GM18499 (cell line): ENCODE data around the gene UPF2.

ENCODE experiments used
- ATAC-seq: cut with Tn5 transposase; IDR thresholded peaks from one replicate; pipeline ENCODE4 v1.9.1; 2021; ENCODE audit warnings: moderate number of reproducible peaks; ENCODE audit not compliant: insufficient read depth, unreplicated experiment

The UPF2 gene

GRCh38 chr10:11913079-11913641 is 129.4 kb downstream of the UPF2 start:
- ATAC-seq, result no peak

- no peak for ATAC-seq
These were observed 132.5 kb downstream of the UPF2 start for GRCh38 chr10:11910102-11910501.

GRCh38 chr10:11909618-11910017 is 133.0 kb downstream of the UPF2 start:
- ATAC-seq, result no peak

GRCh38 chr10:11908991-11909390 is 133.6 kb downstream of the UPF2 start:
- no peak for ATAC-seq

GRCh38 chr10:11908536-11908935 is 134.1 kb downstream of the UPF2 start:
- ATAC-seq, result no peak

- no peak for ATAC-seq
These were observed 134.7 kb downstream of the UPF2 start for GRCh38 chr10:11907914-11908313.

- ATAC-seq, result no peak
These were observed 135.9 kb downstream of the UPF2 start for GRCh38 chr10:11906714-11907113.

GRCh38 chr10:11902646-11903045 is 140.0 kb downstream of the UPF2 start:
- no peak for ATAC-seq

- ATAC-seq, result no peak
These were observed 140.7 kb downstream of the UPF2 start for GRCh38 chr10:11901833-11902475.

GRCh38 chr10:11901454-11901832 is 141.2 kb downstream of the UPF2 start:
- no peak for ATAC-seq

GRCh38 chr10:11901036-11901301 is 141.6 kb downstream of the UPF2 start:
- ATAC-seq, result no peak

- ATAC-seq, result no peak
These were observed 143.3 kb downstream of the UPF2 start for GRCh38 chr10:11899067-11899876.

GRCh38 chr10:11898372-11899066 is 144.1 kb downstream of the UPF2 start:
- no peak for ATAC-seq

GRCh38 chr10:11898033-11898371 is 144.6 kb downstream of the UPF2 start:
- no peak for ATAC-seq

GRCh38 chr10:11896549-11897200 is 145.9 kb downstream of the UPF2 start:
- no peak for ATAC-seq

- ATAC-seq, result no peak
These were observed 147.0 kb downstream of the UPF2 start for GRCh38 chr10:11895598-11895997.

GRCh38 chr10:11895108-11895466 is 147.5 kb downstream of the UPF2 start:
- no peak for ATAC-seq

GRCh38 chr10:11894381-11895107 is 148.1 kb downstream of the UPF2 start:
- no peak for ATAC-seq

- no peak for ATAC-seq
These were observed 148.8 kb downstream of the UPF2 start for GRCh38 chr10:11893749-11894278.
